Stimulated activated CD4-positive, alpha-beta T cell treated with anti-CD3 and anti-CD28 coated beads, Interleukin-1b, Interleukin-23, amount 100 ng/mL, for 4 hours (primary cell): Measurements from ENCODE around the gene CYFIP1.

Experiments
- DNase-seq, 2 donors: peaks; one replicate each; pipeline ENCODE4 v3.0.0-alpha.2; 2020; ENCODE audit warnings: low read depth in 2 of 2

CYFIP1 gene

DNA sequence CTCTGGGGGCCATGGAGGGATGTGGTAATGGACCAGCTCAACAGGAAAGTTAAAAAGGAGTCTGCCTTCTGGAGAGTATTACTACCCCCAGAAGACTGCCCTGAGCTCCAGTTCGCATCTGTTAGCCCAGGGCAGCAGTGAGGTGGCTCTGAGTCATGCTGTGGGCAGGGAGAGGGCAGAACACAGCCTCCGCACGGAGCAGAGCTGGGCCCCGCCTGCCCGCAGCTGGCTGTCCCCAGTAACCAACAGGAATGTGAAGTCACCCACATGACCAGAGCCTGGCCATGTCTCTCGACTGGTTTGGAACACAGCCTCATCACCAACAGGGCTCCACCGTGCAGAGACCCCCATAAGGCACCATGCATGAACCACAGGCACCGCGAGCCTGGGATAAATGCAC, 62.1 kb downstream of the CYFIP1 start:
- DNase-seq, result no peak

DNA sequence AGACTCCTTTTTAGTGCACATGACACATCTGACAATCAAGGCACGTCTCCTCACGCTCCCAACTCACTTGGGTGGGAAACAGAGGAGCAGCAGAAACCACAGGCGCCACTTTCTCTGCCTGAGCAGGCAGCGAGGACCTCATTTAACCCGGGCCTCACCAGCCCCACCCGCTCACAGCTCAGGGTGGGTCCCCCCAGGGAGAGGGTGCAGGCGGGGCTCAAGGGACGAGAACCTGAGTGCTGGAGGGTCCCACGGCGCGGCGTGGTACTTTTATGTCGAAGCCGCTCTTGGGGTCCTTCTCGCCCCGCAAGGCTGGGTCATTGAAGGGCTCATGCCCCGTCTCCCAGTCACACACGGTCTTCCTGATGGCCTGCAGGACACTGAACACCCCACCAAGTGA, 62.6 kb downstream of the CYFIP1 start:
- DNase-seq, result no peak

DNA sequence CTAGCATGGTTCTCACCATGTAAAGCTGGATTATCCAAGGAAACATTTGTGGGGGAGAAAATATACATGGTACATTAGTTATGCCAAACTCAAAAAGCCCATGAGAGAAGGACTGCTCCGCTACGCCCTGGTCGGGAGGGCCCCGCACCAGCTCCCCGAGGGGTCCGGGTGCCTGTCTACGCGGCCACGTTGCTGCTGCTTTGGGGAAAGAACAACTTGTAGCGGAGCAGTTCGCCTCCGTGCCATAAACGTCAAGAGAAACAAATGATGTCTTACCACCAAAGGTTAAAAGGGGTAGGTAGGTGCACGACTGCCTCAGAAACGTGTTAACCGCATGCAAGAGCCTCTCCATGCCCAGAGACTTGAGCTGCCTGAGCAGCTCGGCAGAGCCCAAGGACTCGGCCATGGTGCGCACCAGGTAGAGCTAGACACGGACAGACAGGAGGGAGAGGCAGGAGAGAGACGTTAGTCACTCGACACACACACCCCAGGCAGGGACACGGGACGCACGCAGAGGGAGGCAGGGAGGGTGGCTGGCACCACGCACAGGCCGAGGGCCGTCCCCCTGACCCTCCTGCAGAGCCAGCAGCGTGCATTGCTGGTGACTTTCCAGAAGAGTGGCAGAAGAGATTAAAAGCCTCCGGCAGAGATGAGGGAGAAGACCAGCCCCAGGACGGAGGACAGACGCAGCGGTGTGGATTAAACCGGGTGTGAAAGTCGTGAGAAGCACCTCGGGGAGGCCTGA, 63.4 kb downstream of the CYFIP1 start:
- DNase-seq, result no peak

DNA sequence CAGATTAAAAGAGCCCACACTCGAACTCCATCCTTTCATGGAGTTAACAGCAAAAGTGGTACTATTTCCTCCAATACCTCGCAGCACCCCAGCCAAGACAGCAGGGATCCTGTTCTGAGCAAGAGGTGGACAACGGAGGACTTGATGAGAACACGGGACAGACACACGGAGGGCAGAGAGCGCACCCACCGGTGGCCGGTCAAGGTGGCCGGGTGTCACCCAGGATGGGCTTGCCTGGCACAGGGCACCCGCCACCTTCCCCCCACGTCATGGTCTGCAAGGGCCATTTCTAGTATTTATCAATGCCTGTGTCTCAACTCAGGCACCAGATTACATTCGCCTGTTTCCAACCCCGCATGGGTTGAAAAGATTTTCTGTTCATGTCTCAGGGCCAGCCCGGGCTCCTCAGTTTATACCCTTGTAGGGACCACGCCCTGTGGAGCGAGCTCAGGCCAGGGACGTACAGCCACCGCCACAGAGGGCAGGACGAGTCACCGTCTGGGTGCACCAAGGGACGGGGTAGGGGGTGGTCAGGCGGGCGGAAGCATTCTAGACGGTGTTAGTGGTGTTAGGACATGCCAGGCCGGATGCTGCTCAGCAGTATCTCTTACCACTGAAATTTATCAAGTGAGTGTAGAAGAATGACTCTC, 64.2 kb downstream of the CYFIP1 start:
- no peak for DNase-seq

DNA sequence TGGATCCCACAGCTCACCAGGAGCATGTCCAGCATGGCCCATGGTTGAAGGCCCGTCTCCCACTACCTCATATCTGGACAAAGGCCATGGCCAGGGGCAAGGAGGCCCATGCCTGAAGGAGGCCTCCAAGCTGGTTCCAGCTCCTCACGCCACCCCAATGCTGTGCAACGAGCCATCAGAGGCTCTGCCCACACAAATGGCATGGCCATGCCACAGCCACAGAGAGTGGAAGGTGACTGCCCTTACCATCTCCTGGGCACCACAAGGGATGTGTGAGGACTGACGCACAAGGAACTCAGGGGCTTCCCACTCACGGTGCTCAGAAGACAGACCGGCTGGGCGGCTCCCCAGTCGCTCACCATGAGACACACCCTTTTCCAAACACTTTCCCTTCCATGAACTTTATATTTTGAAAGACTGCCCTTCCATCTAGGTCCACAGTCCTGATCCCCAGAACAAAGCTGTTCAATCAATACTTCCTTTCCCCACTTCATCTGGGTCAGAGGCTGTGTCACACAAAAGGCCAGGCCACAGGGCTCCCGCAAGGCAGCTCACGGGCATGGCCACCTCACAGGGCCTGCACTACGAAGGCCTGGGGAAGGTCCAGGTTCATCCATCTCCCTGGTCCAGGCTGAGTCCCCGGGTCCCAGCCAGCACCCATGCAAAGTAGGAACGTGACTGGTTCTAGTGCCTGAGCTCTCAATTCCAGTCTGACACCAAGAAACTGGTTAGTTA, 66.4 kb downstream of the CYFIP1 start:
- no peak for DNase-seq

DNA sequence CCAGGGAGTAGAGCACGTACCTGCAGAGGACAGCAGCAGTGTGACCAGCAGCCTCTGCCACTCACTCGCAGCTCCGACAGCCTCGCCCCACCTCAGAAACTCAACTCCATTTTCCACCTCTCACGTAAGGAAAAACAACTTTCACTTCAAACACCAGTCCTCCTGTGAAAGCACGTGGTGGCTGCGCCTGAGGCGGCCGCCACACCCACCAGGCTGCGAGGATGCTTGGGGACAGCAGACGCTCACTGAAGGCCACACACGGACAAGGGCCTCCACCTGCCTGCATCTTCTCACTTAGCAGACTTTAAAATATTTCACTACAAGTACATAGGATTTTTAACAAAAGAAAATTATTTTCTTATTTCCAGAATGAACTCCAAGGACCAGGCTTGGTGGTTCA, 67.9 kb downstream of the CYFIP1 start:
- no peak for DNase-seq

DNA sequence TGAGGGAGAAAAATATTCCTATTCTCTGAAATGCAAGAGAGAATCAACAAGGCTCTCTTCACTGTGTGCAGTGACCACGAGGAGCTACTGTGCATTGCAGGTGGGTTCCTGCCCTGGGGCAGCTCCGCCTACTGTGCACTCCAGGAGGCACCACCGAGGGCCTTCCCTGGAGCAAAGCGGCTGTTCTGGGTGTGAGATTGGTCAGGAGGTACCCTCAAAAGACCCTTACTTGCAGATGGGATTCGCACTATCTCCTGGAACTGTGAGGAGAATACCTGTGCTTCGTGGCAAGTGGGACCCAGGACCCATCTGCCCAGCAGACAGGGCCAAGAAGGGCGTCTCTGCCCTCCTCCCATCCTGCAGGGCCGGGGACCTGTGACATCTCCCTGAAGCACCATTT, 68.9 kb downstream of the CYFIP1 start:
- no peak for DNase-seq

DNA sequence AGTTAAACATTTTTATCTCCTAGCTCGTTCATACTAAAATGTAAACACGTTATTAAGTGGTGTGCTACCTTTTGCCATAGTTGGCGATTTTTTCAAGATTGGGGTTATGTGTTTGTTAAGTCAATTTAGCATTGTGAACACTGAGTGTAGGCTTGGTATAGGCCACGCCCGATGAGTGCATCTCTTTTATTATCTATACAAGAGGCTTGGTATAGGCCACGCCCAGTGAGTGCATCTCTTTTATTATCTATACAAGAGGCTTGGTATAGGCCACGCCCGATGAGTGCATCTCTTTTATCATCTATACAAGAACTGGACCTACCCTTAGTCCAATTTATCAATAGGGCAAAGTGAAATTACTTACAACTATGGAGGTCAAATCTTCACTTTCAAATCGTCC, 71.3 kb downstream of the CYFIP1 start:
- no peak for DNase-seq

DNA sequence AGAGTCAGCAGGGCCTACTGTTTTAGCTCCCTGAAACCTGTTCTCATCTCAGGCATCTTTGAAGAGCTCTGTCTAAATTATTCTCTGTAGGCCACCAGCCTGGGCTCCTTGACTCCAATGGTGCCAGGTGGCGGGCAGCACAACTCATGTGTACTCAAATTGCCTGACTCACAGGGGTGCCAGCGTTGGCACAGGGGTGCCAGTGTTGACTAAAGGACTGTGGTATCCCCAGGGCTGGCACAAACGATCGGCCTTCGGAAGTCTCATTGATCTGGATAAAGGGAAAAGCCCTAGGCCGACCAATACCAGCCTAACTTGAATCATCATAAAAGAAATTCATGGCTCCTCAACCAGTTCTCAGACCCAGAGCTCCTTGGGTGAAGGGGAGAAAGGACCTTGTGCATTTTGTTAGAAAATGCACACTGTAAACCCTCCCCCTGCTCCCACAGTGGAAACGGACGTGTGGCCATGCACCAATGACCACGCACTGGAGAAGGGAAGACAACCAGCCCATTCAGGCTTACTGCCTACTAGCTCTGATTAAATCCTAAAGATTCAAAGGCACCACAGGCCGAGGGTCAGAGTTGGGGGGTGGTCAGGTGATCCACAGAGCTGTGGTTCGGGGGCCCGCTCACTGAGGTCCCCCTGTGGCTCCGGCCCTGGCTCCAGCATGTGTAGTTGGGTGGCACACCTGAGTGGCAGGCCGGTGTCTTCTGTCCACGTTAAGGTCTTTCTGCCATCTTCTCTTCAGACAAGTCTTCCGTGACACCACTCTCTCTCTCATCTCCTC, 72.8 kb downstream of the CYFIP1 start:
- no peak for DNase-seq

DNA sequence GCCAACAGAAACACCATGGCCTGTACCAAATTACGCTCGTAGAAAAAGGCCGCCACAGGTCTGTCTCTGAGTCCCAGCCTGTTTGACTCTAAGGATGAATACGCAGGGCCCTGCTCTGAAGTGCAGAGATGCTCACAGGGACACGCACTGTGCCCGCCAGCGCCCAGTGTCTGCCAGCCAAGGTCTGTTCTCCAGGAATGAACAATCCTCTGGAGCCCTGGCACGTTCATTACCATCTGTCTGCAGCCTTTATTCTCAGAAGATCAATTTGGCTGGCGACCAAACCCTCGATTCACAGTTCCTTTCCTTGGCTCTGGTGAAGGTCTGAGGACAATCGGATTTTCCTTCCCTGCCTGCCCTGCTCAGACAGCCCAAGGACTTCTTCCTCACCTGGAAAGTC, 75.4 kb downstream of the CYFIP1 start:
- DNase-seq, result no peak

DNA sequence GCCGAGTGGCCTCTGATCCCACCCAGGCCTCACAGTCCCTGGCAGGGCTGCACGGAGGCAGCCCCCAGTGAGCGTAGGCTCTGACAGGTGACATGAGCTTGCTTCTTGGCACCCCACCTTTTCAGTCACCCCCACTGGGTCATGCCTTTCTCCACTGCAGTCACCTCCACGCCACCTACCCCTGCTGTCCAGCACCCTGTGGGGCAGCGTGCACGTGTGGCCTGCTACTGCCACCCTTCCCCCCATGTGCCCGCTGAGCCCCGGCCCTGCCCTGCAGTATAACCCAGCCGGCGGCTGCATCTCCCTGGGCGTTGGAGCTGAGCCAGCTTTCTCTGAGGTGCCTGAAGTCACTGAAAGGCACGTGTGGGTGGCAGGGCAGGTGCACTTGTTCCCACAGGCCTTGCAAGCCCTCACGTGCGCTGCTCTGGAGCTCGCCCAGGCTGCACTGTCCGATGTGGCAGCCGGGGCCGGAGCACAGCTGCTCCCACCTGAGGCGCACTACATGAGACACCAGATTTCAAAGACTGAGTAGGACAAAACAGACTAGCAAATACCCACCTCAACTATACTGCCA, 76.1 kb downstream of the CYFIP1 start:
- no peak for DNase-seq

DNA sequence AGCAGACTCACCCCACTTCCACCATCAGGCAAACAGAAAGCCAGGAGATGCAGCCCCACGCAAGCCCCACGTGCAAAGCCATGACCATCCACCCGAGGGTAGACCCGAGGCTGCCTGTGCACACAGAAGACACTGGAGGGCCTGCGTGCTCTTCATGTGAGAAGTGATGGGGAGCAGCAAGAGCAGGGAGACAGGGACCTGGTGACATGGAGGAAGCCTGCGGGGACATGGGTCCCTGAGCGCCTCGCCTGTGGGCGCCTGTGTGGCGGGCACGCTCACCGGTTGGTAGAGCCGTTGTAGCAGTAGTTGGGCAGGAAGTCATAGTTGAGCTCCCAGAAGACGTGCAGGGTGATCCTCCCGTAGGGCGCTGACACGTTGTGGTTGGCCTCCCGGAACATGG, 76.7 kb downstream of the CYFIP1 start:
- DNase-seq, result no peak

DNA sequence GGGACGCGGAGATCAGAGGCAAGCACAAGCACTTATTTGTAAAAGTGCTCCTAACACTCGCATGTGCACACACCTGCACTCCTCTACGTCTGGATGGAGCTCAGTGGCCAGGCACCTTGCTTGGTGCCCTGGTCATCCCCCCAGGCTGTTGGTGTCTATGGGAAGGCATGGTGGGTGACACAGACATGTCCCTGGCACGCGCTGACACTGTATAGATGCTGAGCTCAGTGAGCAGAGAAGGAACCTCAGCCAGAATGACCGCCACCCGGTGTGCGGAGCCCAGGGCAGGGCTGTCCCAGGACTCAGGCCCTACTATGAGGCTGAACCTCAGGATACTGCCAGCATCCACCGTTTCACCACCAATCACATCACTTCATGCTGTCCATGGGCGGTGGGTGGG, 77.2 kb downstream of the CYFIP1 start:
- DNase-seq, result no peak

DNA sequence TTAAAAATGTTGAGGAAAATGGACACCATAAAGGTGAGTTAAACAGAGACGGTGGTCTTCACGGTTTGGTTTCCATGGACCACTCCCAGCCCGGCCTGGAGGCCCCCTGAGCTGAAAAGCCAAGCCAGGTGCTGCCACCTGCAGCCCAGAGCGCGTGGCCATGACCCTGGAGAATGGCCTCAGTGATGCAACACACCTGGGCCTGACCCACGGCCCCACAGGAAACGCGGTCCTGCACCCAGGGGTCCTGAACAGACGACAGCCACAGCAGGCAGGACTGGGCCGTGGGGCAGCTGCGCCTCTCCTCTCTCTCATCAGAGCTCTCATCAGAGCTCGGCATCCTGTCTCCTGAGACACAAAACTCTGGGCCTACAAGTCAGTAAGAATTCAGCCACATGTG, 77.6 kb downstream of the CYFIP1 start:
- DNase-seq, result no peak

DNA sequence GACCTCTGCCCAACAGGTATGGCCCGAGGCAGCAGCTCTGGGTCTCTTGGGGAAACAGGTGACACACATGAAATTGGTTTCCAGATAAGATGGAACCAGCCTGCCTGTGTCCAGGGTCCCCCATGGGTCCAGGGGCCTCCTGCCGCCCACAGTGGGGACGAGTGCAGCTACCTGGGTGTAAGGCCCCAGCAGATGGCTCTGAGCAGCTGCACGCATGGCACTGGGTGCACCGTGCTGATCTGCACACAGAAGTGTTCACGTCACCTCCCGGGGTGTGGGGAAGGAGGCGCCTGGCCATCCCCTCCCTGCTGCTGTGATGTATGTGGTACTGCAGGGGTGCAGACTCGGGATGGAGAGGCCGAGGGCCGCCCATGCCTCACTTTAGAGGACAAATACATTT, 78.1 kb downstream of the CYFIP1 start:
- no peak for DNase-seq

DNA sequence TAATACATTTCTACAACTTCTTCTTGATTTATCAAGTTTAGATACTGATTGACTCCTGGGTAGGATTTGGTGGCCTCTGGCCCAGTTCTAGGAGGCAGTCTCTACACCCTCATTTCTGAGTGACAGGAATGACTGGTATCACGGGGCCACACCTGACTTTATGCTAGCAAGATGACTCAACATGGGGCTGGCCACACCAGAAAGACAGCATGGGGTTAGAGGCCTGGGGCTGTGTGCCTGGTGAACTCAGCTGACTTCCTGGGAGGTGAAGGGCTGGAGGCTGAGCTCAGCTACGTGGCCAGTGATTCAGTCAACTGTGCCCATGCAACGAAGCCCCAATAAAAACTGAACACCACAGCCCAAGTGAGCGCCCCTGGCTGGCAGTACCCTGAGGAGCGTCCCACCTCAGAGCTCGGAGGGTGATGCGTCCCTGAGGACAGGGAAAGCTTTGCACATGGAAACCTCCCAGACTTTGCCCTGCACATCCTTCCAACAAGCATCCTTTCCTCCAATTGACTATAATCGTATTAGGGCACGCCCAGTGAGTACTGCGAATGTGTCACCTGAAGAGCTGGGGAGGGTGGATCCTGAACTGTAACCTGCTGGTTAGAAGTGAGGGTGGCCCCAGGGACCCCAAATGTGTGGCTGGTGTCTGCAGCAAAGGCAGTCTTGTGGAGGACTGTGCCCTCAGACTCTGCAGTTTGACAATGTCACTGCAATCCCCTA, 84.5 kb downstream of the CYFIP1 start:
- no peak for DNase-seq

DNA sequence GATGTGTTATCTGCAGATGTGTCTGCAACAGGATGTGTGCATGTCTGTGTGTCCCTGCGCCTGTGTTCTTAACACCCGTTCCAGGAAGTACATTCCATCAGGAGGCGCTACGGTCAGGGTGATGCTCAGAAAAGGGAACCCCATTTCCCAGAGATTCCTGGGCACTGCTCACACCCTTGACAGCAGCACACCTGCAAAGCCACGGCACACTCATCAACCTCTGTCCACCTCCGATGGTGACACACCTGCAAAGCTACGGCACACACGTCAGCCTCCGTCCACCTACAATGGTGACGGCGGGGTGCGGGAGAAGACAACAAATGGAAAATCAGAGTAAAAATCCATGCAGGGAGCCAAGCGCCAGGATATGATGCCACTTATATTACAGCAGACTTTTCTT, 86.3 kb downstream of the CYFIP1 start:
- no peak for DNase-seq

DNA sequence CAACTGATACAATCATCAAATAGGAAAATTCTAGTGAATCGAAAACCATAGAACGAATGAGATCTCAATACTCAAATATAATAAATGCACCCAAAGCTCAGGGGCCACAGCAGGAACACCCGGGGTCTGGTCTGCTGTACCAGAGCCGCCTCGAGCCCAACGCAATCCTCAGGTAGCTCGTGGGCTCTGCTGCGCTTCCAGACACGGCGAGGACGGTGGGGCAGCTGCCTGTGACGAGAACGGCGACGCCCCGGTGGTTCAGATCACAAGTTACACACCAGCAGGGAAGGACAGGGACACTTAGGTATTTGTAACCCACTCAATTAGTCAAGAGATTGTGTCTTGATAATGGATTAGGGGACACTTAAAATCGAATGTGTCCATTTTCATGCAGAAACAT, 87.1 kb downstream of the CYFIP1 start:
- no peak for DNase-seq

DNA sequence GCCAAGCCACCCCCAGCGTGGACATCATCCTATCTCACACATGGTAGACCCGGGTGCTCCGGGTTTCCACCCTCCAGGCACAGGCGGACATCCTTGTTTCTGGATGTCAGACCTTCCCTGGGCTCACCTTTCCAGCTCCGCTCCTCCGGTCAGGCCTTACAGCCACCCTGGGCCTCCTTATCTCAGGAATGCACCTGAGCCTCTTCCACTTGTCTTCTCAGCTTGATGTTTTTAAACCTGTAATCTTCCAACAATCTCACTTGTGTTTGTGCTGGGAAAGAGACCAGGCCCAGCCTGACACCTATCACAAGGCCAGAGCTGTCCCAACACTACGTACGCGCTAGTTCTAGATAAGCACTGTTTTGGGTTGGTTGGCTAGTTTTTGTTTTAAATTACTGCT, 87.8 kb downstream of the CYFIP1 start:
- DNase-seq, result no peak

DNA sequence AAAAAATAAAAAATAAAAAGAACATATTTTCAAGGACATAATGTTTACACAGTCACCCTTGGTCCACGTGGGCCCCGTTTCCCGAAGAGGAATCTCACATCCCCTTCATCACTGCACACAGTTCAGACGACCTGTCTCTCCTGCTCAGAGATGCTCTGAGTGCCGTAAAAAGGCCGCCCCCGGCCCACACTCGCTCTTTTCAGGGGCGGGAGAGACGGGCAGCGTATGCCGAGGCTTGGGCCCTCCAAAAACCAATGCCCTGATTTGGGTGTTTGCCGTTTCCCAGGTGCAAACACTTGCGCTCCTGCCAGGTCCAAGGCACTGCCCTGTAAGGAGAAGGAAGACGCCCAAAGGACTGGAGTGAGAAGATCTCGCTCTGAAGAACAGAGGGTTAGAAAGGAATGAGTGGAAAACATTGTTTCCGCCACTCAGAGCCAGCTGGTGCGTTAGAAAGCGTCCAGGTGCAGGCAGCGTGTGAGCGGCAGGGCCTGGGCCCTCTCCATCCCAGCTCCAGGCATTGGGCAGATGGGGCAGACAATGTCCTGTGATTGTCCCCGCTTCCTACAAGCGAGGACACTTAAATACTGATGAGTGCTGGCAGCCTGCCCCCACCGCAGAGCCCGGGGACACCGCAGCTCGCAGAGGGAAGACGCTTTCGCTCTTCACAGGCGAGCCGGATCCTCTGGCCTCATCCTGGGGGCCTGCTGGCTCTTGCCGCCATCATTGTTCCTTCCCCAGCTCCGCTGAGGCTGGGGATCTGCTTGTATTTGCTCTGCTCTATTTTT, 88.5 kb downstream of the CYFIP1 start:
- no peak for DNase-seq
